HCT116 (cell line): ENCODE results near the gene CNDP2.

Experiments used
- EZH2 ChIP-seq: fragments of 200-600 bp; sonication (generic); IDR thresholded peaks from 2 replicates; pipeline ENCODE4 v1.6.1; 2017; ENCODE audit warnings: antibody characterized with exemption, mixed run types
- EZH2phosphoT487 ChIP-seq: fragments of 200-600 bp; IDR thresholded peaks from 2 replicates; pipeline ENCODE4 v1.6.1; 2018; ENCODE audit warnings: antibody characterized with exemption, borderline replicate concordance
- POLR2AphosphoS5 ChIP-seq: IDR thresholded peaks from 2 replicates; pipeline ENCODE4 v1.6.1; 2011; ENCODE audit warnings: mild to moderate bottlenecking, low read depth, low read length, moderate library complexity
- TF ChIP-seq, protein P1 (sequence below), 3 experiments: fragments of 200-600 bp in 1 of 3; sonication (generic) in 1 of 3; IDR thresholded peaks in 2 of 3; conservative IDR thresholded peaks in 1 of 3; 2 replicates each; pipeline ENCODE4 v1.5.1; 2012 to 2017; ENCODE audit warnings: low read depth in 2 of 3, low read length in 2 of 3, antibody characterized with exemption in 1 of 3, borderline replicate concordance in 1 of 3, control low read depth in 1 of 3, mild to moderate bottlenecking in 1 of 3, mixed read lengths in 1 of 3, mixed run types in 1 of 3, moderate library complexity in 1 of 3; ENCODE audit not compliant: insufficient read depth in 1 of 3
- TF ChIP-seq, protein P2 (sequence below): IDR thresholded peaks from 2 replicates; pipeline ENCODE4 v1.6.1; 2012

DNA sequence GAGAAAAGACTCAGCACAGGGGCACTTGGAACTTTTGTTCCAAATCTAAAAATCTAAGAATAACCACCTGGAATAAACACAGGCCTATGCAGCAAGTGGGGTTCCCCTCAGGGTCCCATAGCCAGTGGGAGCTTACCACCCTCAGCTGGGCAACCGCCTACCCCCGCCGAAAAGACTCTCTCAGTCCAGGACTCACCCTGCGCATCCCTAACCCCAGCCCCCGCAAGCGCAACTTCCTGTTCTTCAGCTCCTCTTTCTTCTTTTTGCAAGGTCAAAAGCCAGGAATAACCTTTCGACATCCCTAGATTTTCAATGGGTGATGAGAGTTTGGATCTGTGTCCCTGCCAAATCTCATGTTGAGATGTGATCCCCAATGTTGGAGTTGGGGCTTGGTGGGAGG, 51.7 kb downstream of the CNDP2 start:
- no peak for TF ChIP-seq EZH2phosphoT487
- no peak for TF ChIP-seq POLR2AphosphoS5
- TF ChIP-seq, protein P1, sequence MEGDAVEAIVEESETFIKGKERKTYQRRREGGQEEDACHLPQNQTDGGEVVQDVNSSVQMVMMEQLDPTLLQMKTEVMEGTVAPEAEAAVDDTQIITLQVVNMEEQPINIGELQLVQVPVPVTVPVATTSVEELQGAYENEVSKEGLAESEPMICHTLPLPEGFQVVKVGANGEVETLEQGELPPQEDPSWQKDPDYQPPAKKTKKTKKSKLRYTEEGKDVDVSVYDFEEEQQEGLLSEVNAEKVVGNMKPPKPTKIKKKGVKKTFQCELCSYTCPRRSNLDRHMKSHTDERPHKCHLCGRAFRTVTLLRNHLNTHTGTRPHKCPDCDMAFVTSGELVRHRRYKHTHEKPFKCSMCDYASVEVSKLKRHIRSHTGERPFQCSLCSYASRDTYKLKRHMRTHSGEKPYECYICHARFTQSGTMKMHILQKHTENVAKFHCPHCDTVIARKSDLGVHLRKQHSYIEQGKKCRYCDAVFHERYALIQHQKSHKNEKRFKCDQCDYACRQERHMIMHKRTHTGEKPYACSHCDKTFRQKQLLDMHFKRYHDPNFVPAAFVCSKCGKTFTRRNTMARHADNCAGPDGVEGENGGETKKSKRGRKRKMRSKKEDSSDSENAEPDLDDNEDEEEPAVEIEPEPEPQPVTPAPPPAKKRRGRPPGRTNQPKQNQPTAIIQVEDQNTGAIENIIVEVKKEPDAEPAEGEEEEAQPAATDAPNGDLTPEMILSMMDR (IDR thresholded peaks at IDR 0.05 in 2 of 3, conservative IDR thresholded peaks at IDR 0.05 in 1 of 3; ENCODE audit: borderline replicate concordance in 1 of 3, insufficient read depth in 1 of 3, low read depth in 2 of 3, low read length in 2 of 3), result no peak
- TF ChIP-seq, protein P2, sequence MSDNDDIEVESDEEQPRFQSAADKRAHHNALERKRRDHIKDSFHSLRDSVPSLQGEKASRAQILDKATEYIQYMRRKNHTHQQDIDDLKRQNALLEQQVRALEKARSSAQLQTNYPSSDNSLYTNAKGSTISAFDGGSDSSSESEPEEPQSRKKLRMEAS, result no peak
- no peak for TF ChIP-seq EZH2
